GM18858 (cell line): ENCODE results near the gene SPTLC3.
"Not testable (repeated sequence)": the region's sequence is repeated elsewhere in the genome, so short reads cannot be mapped to it uniquely, and the experiment has no call there.

ENCODE experiments used
- ATAC-seq: cut with Tn5 transposase; IDR thresholded peaks from one replicate; pipeline ENCODE4 v1.9.1; 2021; ENCODE audit not compliant: unreplicated experiment

Gene SPTLC3

GRCh38 chr20:13008761-13009681 is at the start of gene SPTLC3:
SPTLC3 (plus strand) TSS chr20:13008972; CDS start chr20:13009268, 296 bp downstream.
- peak; percentile 29 for ATAC-seq

- no peak for ATAC-seq
Observed at GRCh38 chr20:12961725-12962124, 47.0 kb upstream of the SPTLC3 start.

GRCh38 chr20:12962895-12963294 is 45.9 kb upstream of the SPTLC3 start:
- ATAC-seq, result no peak

GRCh38 chr20:12963416-12963815 is 45.4 kb upstream of the SPTLC3 start:
- no peak for ATAC-seq

GRCh38 chr20:12965212-12965869 is 43.4 kb upstream of the SPTLC3 start:
- no peak for ATAC-seq

- no peak for ATAC-seq
Observed at GRCh38 chr20:12965870-12966251, 42.9 kb upstream of the SPTLC3 start.

GRCh38 chr20:12966468-12967085 is 42.2 kb upstream of the SPTLC3 start:
- no peak for ATAC-seq

GRCh38 chr20:12967932-12968331 is 40.8 kb upstream of the SPTLC3 start:
- ATAC-seq, result no peak

- no peak for ATAC-seq
Observed at GRCh38 chr20:12968472-12968871, 40.3 kb upstream of the SPTLC3 start.

GRCh38 chr20:12969071-12969669 is 39.6 kb upstream of the SPTLC3 start:
- no peak for ATAC-seq

GRCh38 chr20:12970372-12970821 is 38.4 kb upstream of the SPTLC3 start:
- ATAC-seq, result no peak

GRCh38 chr20:12975833-12976608 is 32.8 kb upstream of the SPTLC3 start:
- no peak for ATAC-seq

GRCh38 chr20:12976720-12977309 is 32.0 kb upstream of the SPTLC3 start:
- ATAC-seq, result no peak

GRCh38 chr20:12977328-12978125 is 31.2 kb upstream of the SPTLC3 start:
- no peak for ATAC-seq

- no peak for ATAC-seq
Observed at GRCh38 chr20:12978126-12978394, 30.7 kb upstream of the SPTLC3 start.

GRCh38 chr20:12978613-12979495 is 29.9 kb upstream of the SPTLC3 start:
- no peak for ATAC-seq

GRCh38 chr20:12979713-12980112 is 29.1 kb upstream of the SPTLC3 start:
- ATAC-seq, result not testable (repeated sequence)

- no peak for ATAC-seq
Observed at GRCh38 chr20:12982098-12982497, 26.7 kb upstream of the SPTLC3 start.
